ENCODE measurements around the gene DAZAP1.

DAZAP1 gene

DNA sequence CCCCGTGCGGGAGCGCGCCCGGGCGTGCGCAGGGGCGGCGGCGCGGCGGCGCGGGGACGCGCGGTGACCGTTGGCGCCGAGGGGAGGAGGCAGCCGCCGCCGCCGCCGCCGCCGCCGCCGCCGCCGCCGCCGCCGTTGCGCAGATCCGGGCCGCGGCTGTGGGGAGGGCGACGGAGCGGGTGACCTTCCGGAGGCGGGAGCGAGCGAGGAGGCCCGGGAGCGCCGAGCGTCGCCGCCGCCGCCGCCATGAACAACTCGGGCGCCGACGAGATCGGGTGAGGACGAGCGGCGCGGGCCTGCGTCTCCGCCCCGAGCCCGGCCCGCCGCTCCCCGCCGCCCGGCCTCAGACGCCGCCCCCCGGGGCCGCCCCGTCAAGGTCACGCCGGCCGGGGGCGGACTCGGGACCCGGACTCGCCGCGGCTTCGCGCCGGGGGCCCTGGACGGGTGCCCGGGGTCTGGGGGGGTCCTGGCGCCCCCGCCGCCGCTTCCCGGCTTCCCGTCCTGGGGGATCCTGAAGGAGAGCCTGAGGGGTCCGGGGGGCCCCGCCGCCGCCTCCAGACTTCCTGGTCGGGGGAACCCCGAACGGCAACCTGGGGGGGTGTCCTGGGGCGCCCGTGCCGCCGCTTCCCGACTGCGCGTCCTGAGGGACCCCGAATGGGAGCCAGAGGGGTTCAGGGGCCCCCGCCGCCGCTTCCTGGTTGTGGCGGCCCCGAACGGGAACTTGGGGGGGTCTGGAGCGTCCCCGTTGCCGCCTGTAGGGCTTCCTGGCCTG is at the start of gene DAZAP1:
Gene DAZAP1, plus strand, starts transcription at position 59 of the 772 bp plus-strand sequence. Its CDS starts 188 bp downstream, at position 247.
- DNase-seq (ENCODE audit: low read depth) = peak; percentile 32

DNA sequence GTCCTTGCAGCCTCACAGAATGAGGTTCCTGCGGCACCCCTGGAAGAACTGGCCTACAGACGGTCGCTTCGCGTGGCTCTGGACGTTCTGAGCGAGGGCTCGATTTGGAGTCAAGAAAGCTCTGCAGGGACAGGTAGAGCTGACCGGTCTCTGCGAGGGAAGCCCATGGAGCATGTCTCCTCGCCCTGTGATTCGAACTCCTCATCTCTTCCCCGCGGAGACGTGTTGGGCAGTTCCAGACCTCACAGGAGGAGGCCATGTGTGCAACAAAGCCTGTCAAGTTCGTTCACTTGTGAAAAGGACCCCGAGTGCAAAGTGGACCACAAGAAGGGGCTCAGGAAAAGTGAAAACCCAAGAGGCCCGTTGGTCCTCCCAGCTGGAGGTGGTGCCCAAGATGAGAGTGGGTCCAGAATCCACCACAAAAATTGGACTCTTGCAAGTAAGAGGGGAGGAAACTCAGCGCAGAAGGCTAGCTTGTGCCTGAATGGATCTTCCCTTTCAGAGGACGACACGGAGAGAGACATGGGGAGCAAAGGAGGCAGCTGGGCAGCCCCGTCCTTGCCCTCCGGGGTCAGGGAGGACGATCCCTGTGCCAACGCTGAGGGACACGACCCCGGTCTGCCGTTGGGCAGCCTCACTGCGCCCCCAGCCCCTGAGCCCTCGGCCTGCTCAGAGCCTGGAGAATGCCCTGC is 47.1 kb upstream of the DAZAP1 start:
- no peak for DNase-seq (ENCODE audit: low read depth)

DNA sequence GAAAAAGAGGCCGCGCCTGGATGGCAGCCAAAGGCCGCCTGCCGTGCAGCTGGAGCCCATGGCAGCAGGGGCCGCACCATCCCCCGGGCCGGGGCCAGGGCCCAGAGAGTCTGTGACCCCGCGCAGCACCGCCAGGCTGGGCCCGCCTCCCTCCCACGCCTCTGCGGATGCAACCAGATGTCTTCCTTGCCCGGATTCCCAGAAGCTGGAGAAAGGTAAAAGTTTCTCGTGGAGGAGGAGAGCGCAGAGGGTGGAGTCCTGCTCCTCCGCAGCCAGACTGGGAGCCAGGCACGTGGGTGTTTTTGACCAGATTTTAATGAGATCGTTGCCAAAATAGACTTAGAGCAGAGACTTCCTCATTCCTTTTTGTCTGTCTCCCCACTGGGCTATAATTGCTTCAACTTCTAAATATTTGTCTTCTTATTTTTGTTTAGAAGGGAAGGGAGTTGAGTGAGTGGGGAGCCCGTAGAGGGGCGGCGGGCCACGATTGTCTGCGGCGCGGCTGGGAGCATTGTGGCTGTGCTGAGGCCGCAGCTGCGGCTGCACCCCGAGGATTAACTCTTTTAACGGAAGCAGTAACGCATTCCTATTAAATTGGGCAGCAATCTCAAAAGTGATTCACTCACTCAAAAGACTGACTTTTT is 46.4 kb upstream of the DAZAP1 start:
- DNase-seq (ENCODE audit: low read depth) = no peak

DNA sequence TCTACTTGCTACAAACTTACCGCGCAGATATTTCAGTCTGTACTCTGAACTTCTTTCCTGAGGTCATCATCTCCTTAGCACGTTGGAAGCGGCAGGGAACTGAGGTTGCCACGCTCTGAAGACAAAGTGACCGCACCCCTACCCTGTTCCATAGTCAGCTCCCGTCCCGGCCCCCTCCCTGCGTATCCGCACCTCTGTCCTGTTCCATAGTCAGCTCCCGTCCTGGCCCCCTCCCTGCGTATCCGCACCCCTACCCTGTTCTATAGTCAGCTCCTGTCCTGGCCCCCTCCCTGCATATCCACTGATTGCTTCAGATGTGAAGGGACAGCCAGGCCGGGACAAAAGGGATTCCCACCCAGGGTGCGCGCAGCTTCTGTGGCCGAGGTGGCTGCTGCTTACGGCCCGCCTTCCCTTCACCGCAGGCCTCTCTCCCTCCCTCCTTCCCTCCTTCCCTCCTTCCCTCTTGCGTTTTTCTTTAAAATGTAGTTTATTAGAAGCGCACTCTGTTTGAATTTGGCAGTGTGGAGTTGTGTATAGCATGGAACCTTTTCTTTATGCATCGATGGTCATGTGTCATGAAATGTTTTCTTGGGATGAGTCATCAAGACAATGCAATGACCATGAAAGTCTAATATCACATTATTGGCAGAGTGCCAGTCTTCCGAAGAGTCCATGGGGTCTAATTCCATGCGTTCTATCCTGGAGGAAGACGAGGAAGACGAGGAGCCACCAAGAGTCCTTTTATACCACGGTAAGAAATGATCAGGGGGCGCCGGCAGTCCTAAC is 45.6 kb upstream of the DAZAP1 start:
- DNase-seq (ENCODE audit: low read depth) = no peak

DNA sequence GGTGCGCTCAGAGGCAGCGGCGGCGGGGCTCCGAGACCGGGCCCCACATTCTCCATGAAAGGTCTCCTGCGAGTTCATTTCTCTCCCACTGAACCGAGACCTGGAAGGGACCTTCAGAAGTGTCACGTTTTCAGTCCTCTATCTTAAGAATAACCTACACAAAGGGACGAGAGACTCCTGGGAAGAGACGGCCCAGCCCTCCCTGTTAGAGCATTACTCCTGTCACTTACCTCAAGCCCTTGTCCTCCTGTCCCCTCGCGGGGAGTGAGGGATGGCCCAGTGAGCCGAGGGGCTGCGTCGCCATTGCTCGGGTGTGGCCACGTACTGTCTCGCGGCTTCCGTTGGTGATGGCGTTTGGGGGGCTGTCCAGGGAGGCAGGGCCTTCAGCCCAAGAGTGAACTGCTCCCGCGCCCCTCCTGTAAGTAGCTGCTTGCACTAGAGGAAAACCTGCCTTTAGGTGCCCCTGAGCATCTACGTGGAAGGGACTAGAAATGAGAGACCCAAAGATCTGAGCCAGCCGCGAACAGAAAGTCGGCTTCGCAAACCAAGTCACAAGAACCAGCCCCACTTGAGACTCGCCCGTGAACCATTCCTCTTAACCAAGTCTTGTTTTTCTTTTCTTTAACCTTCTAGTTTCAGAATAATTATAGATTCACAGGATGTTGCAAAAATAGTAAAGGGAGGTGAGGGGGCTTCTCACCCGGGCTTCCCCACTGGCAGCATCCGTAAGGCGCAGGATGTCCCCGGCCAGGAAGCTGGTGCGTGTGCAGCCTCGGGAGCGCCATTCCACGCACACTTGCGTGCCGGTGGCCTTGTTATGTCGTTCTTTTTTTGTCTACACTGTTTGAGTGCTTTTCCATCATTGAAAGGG is 44.8 kb upstream of the DAZAP1 start:
- DNase-seq (ENCODE audit: low read depth) = no peak

DNA sequence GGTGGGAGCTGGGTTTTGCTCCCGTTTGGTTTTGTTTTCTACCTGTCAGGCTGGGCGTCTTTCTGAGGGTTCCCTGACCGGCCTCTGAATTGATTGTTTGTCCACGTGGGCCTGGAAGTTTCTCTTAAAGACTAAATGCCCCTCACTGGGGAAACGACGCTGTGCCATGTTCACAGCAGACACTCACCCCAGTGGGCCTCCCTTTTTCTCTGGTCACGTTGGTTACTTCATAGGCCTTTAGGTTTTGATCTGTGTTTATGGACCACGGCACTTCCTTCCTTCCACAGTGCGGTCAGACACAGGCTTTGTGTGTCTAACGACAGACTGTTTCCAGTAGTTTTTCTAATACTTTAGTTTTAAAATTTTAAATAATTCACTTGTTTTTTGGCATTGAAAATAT is 43.8 kb upstream of the DAZAP1 start:
- DNase-seq (ENCODE audit: low read depth) = no peak

DNA sequence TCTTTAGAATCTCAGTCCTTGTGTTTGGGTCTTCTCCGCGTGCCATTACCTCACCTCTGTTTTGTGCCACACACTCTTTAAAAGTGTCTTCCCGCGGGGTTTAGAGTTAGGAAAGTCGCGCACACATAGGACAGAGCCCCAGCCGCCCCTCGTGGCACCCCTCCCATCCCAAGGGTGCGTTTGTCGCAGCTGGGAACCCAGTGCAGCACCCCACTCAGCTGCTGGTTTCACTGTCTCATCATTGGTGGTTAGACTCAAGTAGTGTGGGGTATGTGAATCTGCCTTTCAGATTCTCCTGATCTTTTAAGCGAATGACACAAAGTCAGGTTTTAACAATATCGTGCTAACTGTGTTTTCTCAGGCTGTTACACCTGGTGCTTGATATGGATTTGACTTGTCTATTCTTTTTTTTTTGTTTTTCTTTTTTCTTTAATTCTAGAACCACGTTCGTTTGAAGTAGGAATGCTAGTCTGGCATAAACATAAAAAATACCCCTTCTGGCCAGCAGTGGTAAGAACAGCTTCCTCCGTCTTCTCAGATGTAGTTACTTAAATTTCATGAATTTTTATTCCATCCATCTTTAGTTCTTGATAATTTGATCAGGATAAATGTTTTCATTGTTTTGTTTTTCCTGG is 43.2 kb upstream of the DAZAP1 start:
- DNase-seq (ENCODE audit: low read depth) = no peak

DNA sequence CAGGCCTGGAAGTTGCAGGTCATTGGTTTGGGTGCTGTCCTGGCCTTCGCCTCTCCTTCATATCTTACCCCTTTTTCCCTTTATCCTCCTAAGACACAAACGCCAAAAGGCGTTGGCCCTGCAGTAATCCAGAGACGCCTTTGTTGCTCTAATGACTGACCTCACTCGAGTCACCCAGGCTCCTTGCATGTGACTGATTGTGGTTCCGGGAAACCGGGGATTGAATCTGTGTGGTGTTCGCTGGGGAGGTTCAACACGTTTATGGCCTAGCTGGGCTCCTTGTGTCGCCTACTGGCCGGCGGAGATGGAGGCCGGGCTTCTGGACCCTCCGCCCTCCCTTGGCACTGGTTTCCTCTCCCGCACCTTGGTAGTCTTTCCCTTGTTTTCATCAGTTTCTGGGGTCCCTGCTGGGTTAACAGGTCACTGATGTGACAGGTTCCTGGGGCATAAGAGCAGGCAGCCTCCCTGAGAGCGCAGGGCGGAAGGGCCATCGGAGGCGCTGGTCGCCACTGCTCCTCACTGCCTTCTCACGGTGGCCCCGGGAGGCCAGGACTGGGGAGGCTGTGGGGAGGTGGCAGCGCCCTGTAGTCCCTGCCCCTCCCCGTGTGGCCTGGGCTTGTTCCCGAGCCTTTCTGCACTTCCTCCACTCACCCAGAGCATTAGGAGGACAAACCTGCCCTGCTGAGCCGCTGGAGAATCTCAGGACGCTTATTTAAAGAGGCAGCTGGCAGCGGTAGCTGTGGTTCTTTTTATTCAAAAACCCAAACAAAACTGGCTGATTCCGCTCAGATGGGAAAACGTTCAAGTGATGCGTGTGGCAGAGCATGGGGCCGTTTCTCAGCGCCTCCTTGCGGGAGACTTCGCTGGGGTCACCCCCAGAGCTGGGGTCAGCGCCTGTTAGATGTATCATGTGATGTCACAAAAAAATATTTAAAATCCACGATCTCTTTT is 41.8 kb upstream of the DAZAP1 start:
- no peak for DNase-seq (ENCODE audit: low read depth)

DNA sequence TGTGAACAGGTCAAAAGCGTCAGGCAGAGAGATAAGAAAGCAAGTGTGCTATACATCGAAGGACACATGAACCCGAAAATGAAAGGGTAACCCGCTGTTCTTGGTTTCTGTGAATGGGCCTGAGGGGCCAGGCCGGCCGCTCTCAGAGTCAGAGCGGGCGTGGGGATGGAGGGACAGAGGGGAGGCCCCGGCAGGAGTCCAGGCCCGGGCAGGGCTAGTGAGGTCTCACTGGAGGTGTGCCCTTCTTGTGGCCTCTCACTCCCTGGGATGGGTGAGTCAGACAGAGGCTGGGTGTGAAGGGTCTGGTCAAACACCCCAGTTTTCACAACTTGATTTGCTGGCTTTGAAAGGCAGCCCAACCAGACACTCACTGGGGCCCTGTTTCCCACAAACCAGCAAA is 41.1 kb upstream of the DAZAP1 start:
- no peak for DNase-seq (ENCODE audit: low read depth)

DNA sequence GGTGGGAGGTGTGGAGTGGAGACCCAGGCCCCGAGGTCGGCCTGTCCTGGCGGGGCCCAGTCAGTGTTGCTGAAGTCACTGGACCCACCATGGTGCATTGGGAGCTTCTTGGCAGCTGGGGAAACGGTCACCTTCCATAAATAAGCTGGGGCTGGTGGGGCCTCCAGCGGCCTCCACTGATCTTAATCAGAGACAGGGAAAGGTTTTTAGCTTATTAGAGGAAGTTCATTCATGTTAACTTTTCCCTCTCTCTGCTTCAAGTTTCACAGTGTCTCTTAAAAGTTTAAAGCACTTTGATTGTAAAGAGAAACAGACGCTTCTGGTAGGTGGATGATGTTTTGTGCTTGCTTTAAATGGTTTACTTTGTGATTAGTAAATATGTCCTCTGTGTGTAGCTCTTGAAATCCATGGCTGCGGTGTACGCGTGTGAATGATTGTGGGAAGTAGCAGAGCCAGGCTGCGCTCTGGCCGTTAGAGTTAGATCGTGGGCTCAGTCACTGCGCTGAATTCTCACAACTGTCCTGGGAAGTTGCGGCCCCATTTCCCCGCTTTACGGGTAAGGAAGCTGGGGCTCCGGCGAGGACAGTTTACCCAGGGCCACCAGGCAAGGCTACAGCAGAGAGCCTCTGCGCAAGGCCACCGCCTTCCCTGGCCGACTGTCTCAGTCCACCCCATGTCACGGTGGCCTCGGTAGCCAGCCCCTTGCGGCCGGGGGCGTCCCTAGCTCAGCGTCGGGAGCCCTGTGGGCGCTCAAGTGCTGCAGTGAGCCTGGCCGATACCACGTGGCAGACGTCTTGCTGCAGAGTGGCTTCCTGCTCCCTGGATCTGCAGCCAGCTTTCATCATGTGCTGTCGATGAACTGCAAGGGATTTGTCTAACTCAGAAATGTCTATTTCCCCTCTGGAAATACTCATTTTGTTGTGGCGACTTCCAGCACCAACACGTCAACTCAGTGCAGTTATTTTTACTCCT is 40.2 kb upstream of the DAZAP1 start:
- no peak for DNase-seq (ENCODE audit: low read depth)

DNA sequence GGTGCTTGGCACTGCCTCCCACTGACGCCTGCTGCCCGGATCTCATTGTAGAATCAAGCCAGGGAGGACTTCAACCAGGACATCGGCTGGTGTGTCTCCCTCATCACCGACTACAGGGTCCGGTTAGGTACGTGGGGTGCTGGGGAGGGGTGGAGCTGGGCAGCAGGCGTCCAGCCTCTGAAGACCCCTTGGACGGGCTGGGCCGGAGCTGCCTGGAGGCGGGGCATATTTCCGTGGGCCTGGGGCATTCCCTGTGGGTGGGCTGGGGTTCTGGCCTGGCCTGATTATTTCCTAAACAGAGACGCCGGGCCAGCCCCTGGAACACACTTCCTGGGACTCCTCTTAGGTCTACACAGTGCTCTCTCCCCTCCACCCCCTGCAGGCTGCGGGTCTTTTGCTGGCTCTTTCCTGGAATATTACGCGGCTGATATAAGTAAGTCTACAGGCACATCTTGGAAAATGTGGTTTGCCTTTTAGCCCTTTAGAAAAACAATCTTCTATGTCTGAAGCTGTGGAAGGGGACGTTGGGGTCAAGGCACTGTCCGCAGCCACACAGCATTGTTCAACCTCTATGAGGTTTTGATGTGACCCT is 38.1 kb upstream of the DAZAP1 start:
- DNase-seq (ENCODE audit: low read depth) = no peak

DNA sequence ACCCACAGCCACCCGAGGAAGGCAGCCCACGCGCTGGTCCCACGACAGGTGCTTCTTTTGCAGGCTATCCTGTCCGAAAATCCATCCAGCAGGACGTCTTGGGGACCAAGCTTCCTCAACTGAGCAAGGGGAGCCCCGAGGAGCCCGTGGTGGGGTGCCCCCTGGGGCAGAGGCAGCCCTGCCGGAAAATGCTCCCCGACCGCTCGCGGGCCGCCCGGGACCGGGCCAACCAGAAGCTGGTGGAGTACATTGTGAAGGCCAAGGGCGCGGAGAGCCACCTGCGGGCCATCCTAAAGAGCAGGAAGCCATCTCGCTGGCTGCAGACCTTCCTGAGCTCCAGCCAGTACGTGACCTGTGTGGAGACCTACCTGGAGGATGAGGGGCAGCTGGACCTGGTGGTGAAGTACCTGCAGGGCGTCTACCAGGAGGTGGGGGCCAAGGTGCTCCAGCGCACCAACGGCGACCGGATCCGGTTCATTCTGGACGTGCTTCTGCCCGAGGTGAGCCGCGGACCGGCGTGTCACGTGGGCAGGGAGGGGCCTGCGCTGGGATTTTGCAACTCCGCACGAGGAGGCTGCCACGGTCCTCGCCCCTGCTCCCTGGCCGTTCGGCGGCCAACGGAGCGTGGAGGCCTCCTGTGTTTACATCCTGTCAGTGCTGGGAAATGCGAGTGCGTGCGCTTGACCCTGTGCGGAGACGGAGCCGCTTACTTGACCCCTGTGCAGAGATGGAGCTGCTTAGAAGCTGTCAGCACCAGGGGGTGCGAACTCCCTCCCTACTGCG is 36.6 kb upstream of the DAZAP1 start:
- no peak for DNase-seq (ENCODE audit: low read depth)

DNA sequence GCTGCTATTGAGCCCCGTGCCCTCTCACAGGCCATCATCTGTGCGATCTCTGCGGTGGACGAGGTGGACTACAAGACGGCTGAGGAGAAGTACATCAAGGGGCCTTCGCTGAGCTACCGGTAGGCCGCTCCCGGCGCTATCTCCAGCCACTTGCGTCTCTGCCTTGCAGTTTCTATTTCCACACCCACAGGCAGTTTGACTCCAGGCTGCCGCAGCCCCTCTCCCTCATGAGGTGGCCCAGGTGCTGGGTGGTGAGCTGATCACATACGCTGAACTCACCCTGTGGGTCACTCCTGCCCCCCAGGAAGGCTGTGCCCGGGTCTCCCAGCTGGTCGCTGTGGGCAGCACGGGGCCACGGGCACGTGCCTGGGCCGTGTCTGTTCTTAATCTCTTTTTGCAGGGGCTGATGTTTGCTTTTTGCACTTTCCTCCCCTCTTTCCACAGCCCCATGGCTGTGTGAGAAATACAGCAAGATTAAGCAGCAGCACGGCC is 34.3 kb upstream of the DAZAP1 start:
- DNase-seq (ENCODE audit: low read depth) = no peak

DNA sequence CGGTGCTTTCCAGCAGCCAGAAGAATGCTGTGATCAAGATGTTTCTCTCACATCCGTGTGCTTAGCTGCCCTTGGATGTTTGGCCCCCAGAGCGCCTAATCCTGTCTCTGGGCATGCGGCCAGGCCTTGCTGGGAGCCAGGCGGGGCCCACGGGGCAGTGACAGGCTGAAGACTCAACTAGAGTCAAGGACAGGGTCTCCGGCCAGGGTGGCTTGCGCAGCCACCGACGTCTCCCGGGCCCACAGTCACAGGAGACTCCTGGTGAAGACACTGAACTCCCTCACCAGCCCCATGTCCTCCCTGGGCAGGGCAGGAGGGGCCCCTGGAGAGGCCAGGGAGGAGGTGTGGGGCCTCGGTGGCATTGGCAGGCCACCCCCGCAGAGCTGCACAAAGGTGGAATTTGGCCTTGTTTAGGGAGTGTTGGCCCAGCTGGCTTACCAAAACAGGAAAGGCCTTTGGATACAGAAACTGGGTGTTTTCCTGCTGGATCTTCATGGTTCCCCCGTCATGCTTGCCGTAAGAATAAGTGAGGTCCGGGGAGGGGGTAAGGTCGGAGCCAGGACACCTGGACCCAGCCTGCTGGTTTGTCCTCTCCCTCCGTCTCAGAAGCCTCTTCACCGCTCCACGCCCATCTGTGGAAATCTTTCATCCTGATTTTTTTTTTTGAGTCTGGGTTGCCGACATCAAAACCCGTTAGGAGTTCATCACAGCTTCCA is 33.7 kb upstream of the DAZAP1 start:
- DNase-seq (ENCODE audit: low read depth) = no peak

DNA sequence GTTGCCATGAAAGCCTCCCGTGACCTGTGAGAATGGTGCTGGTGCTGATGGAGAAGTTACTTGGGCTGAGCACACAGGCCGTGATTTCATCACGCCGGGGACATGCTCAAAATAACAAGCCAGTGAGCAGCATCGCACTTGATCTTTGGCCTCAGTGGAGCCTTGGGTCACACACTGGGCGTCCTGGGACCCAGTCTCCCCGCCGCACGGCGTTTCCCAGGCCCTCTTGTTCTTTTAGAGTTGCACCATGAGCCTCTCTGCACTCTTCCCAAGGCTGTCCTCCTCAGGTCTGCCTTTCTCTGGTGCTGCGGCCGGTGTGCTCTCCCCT is 33.2 kb upstream of the DAZAP1 start:
- no peak for DNase-seq (ENCODE audit: low read depth)

DNA sequence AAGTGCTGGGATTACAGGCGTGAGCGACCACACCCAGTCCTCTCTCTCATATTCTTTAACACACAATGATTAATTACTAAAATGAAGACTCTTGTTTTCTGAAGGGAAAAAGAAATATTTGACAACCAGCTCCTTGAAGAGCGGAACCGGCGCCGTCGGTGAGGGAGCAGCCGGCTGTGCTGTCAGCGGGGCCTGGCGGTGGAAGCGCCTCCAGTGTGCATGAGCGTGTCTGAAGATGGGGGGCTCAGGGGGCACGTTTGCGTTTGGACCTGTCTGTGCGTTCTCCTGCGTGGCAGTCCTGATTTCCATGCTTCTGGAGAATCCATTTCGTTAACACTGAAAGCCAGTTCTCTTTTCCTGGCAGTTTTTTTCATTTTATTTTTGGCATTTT is 31.0 kb upstream of the DAZAP1 start:
- no peak for DNase-seq (ENCODE audit: low read depth)
